Activated naive CD8-positive, alpha-beta T cell treated with anti-CD3 and anti-CD28 coated beads, Interleukin-2, amount 10 ng/mL, durations not matched to agents 7 days and 5 days (primary cell): ENCODE data around the gene MMP7. TPM values are rescaled to one million over a fixed set of nuclear protein-coding genes. Genes with fewer than 3 reads are reported as not detected.
A peak's percentile ranks its signal among the peaks of the same experiment; 100 is the strongest.

ENCODE experiments used
- ATAC-seq: fragments of 150-1000 bp; cut with Tn5 transposase; one replicate; pipeline ENCODE4 v1.10.0; 2021; ENCODE audit warnings: low read depth, moderate library complexity
- POLR2A ChIA-PET: fragments of 350-600 bp; sonication (Branson Sonifier 250); formaldehyde crosslinking; loops from one replicate; lab custom pipeline; 2021; ENCODE audit warnings: antibody characterized with exemption; lab: Charles Lee
- DNase-seq: peaks from one replicate; pipeline ENCODE4 v3.0.0; 2021
- H3K27ac Mint-ChIP-seq: one replicate; pipeline ENCODE4 v1.8.0; 2022; ENCODE audit warnings: mild to moderate bottlenecking, mixed read lengths
- H3K27me3 Mint-ChIP-seq: one replicate; pipeline ENCODE4 v1.8.0; 2022; ENCODE audit warnings: mild to moderate bottlenecking, moderate library complexity, mixed read lengths
- H3K36me3 Mint-ChIP-seq: one replicate; pipeline ENCODE4 v1.8.0; 2021; ENCODE audit warnings: mild to moderate bottlenecking, mixed read lengths
- H3K4me1 Mint-ChIP-seq: one replicate; pipeline ENCODE4 v1.8.0; 2021; ENCODE audit warnings: mixed read lengths
- H3K4me3 Mint-ChIP-seq: one replicate; pipeline ENCODE4 v1.8.0; 2022; ENCODE audit warnings: mild to moderate bottlenecking, moderate library complexity, mixed read lengths
- H3K9me3 Mint-ChIP-seq: one replicate; pipeline ENCODE4 v1.8.0; 2021; ENCODE audit warnings: mixed read lengths
- total RNA-seq, 2 experiments: library from RNA; stranded (reverse); gene quantifications; one replicate each; pipeline ENCODE4 v1.2.3, GENCODE V29; 2021

Gene MMP7, protein sequence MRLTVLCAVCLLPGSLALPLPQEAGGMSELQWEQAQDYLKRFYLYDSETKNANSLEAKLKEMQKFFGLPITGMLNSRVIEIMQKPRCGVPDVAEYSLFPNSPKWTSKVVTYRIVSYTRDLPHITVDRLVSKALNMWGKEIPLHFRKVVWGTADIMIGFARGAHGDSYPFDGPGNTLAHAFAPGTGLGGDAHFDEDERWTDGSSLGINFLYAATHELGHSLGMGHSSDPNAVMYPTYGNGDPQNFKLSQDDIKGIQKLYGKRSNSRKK
- not detected for total RNA-seq

DNA sequence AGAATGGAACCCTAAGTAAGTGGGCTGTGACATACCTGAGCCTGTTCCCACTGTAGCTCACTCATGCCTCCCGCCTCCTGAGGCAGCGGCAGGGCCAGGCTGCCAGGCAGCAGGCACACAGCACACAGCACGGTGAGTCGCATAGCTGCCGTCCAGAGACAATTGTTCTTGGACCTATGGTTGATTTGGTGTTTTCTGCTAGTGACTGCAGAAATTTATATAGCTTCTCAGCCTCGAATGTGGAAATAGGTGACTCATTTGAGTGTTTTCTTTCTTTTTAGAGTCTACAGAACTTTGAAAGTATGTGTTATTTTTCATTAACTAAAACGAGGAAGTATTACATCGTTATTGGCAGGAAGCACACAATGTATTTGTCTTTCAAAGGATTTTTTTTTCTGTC, at the start of gene MMP7:
TSS of gene MMP7 (minus strand) at position 190 of the 400 bp plus-strand sequence. CDS start at position 143, 47 bp downstream.
- no peaks in the 10 kb centered on the region for H3K9me3 Mint-ChIP-seq
- POLR2A ChIA-PET: no interaction called here
- peaks cover 9% of the 10 kb centered on the region for H3K27me3 Mint-ChIP-seq
- H3K27ac Mint-ChIP-seq: no peak within 1 kb of the TSS
- no peaks in the 10 kb centered on the region for H3K36me3 Mint-ChIP-seq
- ATAC-seq (no peak), DNase-seq (no peak)
- peak within 1 kb of the TSS; percentile 28 for H3K4me3 Mint-ChIP-seq
- H3K4me1 Mint-ChIP-seq: peaks cover 2% of the 10 kb centered on the region

DNA sequence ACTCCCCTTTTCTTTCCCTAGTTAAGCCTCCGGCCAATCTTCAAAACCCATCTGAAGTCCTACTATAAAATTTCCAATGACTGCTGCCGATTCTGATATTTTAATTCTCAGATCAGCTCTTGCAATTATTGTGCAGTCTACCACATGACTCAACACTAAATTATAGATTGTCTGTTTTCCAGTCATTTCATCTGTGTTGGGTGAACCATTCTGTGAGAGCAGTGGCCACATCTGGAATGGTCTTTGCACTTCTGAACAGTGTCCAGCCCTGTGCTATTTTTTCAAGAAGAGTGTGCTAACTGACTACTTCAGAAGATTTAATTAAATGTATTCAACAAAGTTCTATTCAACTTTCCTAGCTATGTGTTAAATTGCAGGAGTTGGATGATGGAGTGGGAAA, 47.2 kb upstream of the MMP7 start:
- H3K36me3 Mint-ChIP-seq: peaks cover 11% of the 10 kb centered on the region
- peaks cover 22% of the 10 kb centered on the region for H3K4me1 Mint-ChIP-seq
- no peak for DNase-seq
- H3K27me3 Mint-ChIP-seq: no peaks in the 10 kb centered on the region
- peak overlapping the region; percentile 59 for H3K4me3 Mint-ChIP-seq
- POLR2A ChIA-PET: interaction anchor here (0.6 kb wide), 1 partner anchor 111 kb away, joined by 3 read pairs; no protein-coding TSS in a partner anchor
- H3K27ac Mint-ChIP-seq: peak overlapping the region; percentile 33
- ATAC-seq: no peak
- peaks cover 5% of the 10 kb centered on the region for H3K9me3 Mint-ChIP-seq

DNA sequence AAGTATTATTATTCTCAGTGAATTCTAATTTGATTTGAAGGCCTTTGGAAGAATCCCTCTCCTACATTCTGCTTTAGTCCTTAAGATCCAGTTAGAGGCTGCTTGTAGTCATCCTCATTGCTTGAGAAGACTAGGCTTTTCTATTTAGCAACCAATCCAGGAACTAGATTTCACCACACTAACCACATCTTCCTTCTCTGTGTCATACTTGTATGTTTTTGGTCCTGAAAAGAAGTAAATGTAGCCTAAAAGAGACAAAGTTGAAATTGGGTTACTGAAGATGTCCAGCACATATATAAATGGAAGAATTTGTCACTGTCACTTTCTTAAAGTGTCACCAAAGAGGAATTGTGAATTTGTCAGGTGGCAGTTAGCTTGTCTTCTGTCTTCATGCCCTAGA, 46.6 kb upstream of the MMP7 start:
- POLR2A ChIA-PET: interaction anchor here (0.6 kb wide), 1 partner anchor 111 kb away, joined by 3 read pairs; no protein-coding TSS in a partner anchor
- DNase-seq: no peak
- peaks cover 22% of the 10 kb centered on the region for H3K4me1 Mint-ChIP-seq
- peak overlapping the region; percentile 33 for H3K27ac Mint-ChIP-seq
- no peaks in the 10 kb centered on the region for H3K27me3 Mint-ChIP-seq
- peaks cover 7% of the 10 kb centered on the region for H3K9me3 Mint-ChIP-seq
- peak; percentile 68 for ATAC-seq
- peaks cover 13% of the 10 kb centered on the region for H3K36me3 Mint-ChIP-seq
- peak overlapping the region; percentile 59 for H3K4me3 Mint-ChIP-seq

DNA sequence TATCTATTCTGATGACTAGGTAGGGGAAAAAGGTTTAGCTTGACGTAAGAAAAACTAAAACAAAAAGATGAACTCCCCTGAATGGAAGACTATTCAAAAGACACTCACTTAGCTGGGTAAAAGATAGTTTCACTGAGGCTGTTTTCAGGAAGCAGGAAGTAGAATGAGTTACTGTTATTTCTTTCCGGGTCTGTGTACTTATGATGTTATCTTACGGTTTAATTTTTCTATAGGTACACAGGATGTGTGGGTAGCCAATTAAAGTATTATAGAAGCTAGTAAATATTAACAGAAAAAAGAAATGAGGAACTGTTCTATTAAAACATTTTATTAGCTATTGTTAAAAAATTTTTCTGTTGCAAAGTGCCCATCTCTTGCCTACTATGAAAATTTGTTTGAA, 45.8 kb upstream of the MMP7 start:
- H3K4me3 Mint-ChIP-seq: peak overlapping the region; percentile 8
- DNase-seq (no peak), ATAC-seq (peak; percentile 56)
- H3K4me1 Mint-ChIP-seq: peaks cover 23% of the 10 kb centered on the region
- H3K27ac Mint-ChIP-seq: peak overlapping the region; percentile 30
- H3K9me3 Mint-ChIP-seq: peaks cover 15% of the 10 kb centered on the region
- POLR2A ChIA-PET: interaction anchor here (0.5 kb wide), 1 partner anchor 13 kb away, joined by 4 read pairs; no protein-coding TSS in a partner anchor
- no peaks in the 10 kb centered on the region for H3K27me3 Mint-ChIP-seq
- H3K36me3 Mint-ChIP-seq: peaks cover 15% of the 10 kb centered on the region

DNA sequence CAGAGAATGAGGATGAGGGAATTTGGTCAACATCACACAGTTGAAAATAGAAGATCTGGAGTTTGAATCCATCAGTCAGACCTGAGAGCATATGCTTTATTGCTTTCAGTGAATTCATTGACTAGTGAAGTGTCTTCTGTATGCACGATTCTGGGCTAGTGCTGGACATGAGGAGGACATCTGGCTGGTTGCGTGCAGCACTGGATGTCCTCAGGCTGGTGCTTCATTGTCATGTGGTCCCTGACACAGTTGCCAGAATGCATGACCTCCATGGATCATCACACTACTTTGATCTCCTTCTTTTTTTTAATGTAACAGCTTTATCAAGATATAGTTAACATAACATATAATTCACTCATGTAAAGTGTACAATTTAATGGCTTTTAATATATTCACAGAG, 44.5 kb upstream of the MMP7 start:
- POLR2A ChIA-PET: no interaction called here

DNA sequence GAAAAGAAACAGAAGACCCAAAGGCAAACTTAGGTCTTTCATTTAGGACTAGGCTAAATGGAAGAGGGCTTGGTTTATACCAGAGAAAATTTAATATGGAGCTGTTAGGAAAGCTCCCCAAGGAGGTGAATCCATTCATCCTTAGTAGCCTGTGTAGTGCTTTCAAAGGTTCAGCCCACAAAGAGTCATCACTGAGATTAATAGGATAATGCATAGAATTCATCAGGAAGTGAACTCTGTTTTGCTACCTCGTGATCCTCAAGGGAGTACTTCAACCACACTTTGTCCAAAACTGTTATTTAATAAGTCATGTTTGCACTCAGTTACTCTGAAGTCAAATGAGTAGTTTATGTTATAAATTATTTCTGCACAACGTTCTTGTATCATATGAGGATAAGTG, 43.3 kb upstream of the MMP7 start:
- peaks cover 22% of the 10 kb centered on the region for H3K9me3 Mint-ChIP-seq
- H3K4me3 Mint-ChIP-seq: no peak overlapping the region
- peaks cover 23% of the 10 kb centered on the region for H3K36me3 Mint-ChIP-seq
- no peaks in the 10 kb centered on the region for H3K27me3 Mint-ChIP-seq
- DNase-seq: no peak
- POLR2A ChIA-PET: no interaction called here
- no peak for ATAC-seq
- H3K27ac Mint-ChIP-seq: no peak overlapping the region
- peaks cover 21% of the 10 kb centered on the region for H3K4me1 Mint-ChIP-seq

More for the DNA sequence above, 44.5 kb upstream of the MMP7 start:
- no peak overlapping the region for H3K4me3 Mint-ChIP-seq
- DNase-seq (no peak), ATAC-seq (no peak)
- no peak overlapping the region for H3K27ac Mint-ChIP-seq
- peaks cover 15% of the 10 kb centered on the region for H3K36me3 Mint-ChIP-seq
- no peaks in the 10 kb centered on the region for H3K27me3 Mint-ChIP-seq
- peaks cover 21% of the 10 kb centered on the region for H3K4me1 Mint-ChIP-seq
- H3K9me3 Mint-ChIP-seq: peaks cover 15% of the 10 kb centered on the region

DNA sequence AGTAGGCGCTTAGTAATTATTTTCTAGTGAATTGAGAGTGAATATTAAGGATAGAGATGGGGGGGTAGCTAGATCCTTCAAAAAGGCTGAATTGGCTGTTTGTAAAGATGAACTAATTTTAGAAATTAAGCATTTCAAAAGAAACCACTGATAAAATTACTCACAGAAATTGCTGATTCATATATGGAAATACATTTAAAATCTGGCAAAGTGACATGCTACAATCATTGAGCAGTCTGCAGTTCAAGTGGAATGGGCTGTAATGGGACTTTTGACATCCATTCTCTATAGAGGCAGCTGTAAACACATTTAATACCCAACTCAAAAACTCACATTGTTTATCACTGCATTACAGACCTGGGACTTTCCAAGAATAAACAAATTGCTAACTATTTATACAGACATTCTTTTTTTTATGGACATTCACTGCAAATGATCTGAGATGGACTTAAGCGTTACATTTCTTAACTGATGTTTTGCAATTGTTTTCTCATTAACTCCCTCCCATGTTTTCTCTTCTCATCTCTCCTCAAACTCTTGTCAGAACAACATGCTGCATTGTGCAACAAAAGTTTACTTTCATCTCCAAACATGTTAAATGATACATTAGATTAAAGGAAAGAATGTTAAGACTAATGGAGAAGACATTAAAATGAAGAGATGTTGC, 42.1 kb upstream of the MMP7 start:
- H3K27me3 Mint-ChIP-seq: no peaks in the 10 kb centered on the region
- peaks cover 20% of the 10 kb centered on the region for H3K4me1 Mint-ChIP-seq
- ATAC-seq (no peak), DNase-seq (no peak)
- H3K27ac Mint-ChIP-seq: no peak overlapping the region
- H3K36me3 Mint-ChIP-seq: peaks cover 29% of the 10 kb centered on the region
- H3K9me3 Mint-ChIP-seq: peaks cover 28% of the 10 kb centered on the region
- POLR2A ChIA-PET: no interaction called here
- no peak overlapping the region for H3K4me3 Mint-ChIP-seq

DNA sequence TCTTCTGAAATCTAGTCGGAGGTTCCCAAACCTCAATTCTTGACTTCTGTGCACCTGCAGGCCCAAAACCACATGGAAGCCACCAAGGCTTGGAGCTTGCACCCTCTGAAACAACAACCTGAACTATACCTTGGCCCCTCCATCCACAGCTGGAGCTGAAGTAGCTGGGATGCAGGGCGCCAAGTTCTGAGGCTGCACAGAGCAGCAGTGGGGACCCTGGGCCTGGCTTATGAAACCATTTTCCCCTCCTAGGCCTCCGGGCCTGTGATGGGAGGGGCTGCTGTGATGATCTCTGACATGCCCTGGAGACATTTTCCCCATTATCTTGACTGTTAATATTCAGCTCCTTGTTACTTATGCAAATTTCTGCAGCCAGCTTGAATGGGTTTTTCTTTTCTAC, 38.3 kb upstream of the MMP7 start:
- Mint-ChIP-seq H3K27me3 (no peaks in the 10 kb centered on the region), H3K4me1 (peaks cover 3% of the 10 kb centered on the region), H3K4me3 (no peak overlapping the region), H3K36me3 (peaks cover 30% of the 10 kb centered on the region), H3K27ac (no peak overlapping the region), H3K9me3 (peaks cover 31% of the 10 kb centered on the region)
- ATAC-seq: no peak
- POLR2A ChIA-PET: no interaction called here
- DNase-seq: no peak

DNA sequence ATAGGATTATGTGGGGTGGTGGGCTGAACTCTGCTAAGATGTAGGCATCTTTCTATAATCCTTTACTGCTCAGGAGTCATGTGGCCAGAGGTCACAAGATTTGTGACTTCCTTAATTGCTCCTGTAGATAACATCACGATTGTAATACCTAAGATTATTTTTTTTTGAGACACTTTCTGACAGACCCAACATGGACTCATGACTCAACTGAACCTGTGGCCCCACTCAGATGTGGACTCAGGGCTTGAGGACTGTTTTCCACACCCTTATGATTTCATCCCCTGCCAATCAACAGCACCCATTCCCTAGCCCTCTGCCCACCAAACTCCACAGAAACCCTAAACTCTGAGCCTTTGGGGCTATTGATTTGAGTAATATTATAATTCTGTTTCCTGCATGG, 35.6 kb upstream of the MMP7 start:
- Mint-ChIP-seq H3K4me1 (peaks cover 24% of the 10 kb centered on the region), H3K27me3 (no peaks in the 10 kb centered on the region), H3K36me3 (peaks cover 29% of the 10 kb centered on the region), H3K9me3 (peaks cover 19% of the 10 kb centered on the region), H3K27ac (no peak overlapping the region), H3K4me3 (no peak overlapping the region)
- ATAC-seq: no peak
- DNase-seq: no peak
- POLR2A ChIA-PET: no interaction called here

DNA sequence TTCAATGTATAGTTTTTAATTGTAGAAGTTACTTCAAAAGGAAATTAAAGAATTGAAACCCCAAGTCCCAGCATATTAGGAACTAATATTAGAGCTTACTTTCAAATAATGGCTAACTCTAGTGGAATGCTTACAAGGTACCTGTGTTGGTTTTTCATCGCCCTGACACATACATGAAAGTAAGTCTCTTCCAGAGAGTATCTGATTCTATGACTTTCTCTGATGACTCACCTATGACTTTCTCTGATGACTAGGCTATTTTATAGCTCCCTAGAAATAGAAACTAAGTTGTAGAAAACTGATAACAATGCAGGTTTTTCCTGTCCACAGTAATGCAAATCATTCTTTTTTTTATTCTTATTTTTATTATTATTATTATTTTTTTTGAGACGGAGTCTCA, 33.6 kb upstream of the MMP7 start:
- Mint-ChIP-seq H3K9me3 (peaks cover 13% of the 10 kb centered on the region), H3K36me3 (peaks cover 27% of the 10 kb centered on the region), H3K4me3 (no peak overlapping the region), H3K4me1 (peaks cover 40% of the 10 kb centered on the region), H3K27ac (peak overlapping the region; percentile 7), H3K27me3 (no peaks in the 10 kb centered on the region)
- peak; percentile 56 for ATAC-seq
- POLR2A ChIA-PET: no interaction called here
- no peak for DNase-seq

DNA sequence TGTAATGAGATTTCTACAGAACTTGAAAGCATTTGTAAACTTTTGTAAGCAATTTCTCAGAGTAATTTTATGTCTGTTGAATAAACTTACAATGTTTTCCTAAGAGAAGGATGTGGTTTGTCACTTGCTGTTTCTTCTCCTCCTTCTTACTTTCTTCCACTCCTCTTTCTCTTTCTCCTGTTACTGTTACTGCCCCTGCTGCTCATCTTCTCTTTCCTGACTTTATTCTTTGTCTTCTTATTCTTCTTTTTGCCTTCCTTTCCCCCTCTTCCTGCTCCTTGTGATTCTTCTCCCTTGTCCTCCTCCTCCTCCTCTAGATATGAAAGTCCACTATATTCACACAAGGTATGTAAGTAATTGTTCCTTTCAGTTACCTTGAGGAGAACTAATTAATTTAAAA, 31.1 kb upstream of the MMP7 start:
- DNase-seq (no peak), ATAC-seq (no peak)
- H3K4me3 Mint-ChIP-seq: peak overlapping the region; percentile 68
- peaks cover 42% of the 10 kb centered on the region for H3K4me1 Mint-ChIP-seq
- H3K27ac Mint-ChIP-seq: peak overlapping the region; percentile 90
- POLR2A ChIA-PET: no interaction called here
- H3K36me3 Mint-ChIP-seq: peaks cover 15% of the 10 kb centered on the region
- no peaks in the 10 kb centered on the region for H3K27me3 Mint-ChIP-seq
- H3K9me3 Mint-ChIP-seq: no peaks in the 10 kb centered on the region

DNA sequence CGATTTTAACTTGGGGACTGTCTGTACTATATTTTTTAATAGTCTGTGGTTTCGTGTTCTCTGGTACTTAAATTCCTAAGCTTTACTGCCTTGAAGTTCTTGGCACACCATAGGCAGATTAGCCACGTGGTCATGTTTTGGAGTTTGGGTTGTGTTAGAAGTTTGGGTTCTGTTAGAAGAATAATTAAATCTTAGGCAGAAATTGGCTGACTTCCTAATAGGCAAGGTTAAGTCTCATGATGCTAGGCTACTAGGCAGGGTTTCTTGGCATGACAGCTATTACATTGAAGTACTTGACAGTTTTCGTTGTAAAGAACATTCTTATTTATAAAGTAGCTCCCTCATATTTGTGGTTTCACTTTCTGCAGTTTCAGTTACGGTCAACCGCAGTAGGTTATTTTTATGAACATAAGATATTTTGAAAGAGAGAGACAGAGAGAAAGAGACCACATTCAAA, 30.0 kb upstream of the MMP7 start:
- Mint-ChIP-seq H3K9me3 (no peaks in the 10 kb centered on the region), H3K27ac (peak overlapping the region; percentile 96), H3K27me3 (no peaks in the 10 kb centered on the region), H3K4me1 (peaks cover 42% of the 10 kb centered on the region), H3K4me3 (peak overlapping the region; percentile 82), H3K36me3 (peaks cover 10% of the 10 kb centered on the region)
- ATAC-seq (peak; percentile 70), DNase-seq (no peak)
- POLR2A ChIA-PET: no interaction called here

DNA sequence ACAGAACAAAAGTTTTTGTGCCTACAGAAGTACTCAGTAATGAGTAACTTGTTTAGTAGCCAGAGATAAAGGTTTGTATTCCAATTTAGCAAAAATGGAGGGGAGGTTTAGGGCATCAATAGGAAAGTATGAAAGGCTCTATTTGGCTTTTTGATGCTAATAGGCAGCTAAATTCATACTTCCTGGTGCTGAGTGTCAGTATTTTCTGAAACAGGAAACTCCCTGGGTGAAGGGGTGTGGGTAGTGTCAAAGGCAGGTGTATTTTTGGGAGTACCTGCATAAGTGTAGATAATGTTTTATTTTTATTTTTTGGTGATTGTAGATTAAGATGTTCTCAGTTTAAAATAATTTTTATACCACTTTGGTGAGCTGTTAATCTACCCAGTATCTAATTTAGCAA, 29.3 kb upstream of the MMP7 start:
- no peaks in the 10 kb centered on the region for H3K27me3 Mint-ChIP-seq
- peaks cover 42% of the 10 kb centered on the region for H3K4me1 Mint-ChIP-seq
- ATAC-seq (peak; percentile 62), DNase-seq (no peak)
- peak overlapping the region; percentile 63 for H3K4me3 Mint-ChIP-seq
- H3K27ac Mint-ChIP-seq: peak overlapping the region; percentile 96
- H3K36me3 Mint-ChIP-seq: peaks cover 10% of the 10 kb centered on the region
- H3K9me3 Mint-ChIP-seq: no peaks in the 10 kb centered on the region
- POLR2A ChIA-PET: interaction anchor here (0.6 to 1.0 kb wide), 2 partner anchors 53 to 108 kb away, joined by 3 read pairs; no protein-coding TSS in a partner anchor

DNA sequence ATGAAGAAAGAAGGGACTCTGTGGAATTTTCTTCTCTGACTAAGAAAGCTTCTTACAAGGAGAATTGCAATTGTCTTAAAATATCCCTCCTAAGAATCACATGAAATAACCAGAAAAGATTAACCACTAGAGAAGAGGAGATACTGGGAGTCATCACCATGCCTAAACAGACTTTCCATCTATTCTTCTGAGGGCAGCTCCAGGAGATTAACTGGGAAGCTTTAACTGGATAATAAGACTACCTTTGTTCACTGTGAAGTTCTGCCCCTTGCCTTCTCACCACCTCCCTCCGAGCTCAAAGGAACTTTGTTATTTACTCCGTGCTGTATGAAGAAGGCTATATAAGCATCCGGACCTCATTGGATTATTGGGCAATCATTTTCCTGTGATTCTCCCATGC, 24.5 kb upstream of the MMP7 start:
- POLR2A ChIA-PET: no interaction called here
- DNase-seq (no peak), ATAC-seq (no peak)
- H3K4me1 Mint-ChIP-seq: peaks cover 10% of the 10 kb centered on the region
- H3K27me3 Mint-ChIP-seq: no peaks in the 10 kb centered on the region
- H3K4me3 Mint-ChIP-seq: no peak overlapping the region
- H3K36me3 Mint-ChIP-seq: peaks cover 8% of the 10 kb centered on the region
- H3K27ac Mint-ChIP-seq: no peak overlapping the region
- H3K9me3 Mint-ChIP-seq: no peaks in the 10 kb centered on the region
